HepG2 (cell line): Measurements from ENCODE around the gene SULT1E1. TPM values are rescaled to one million over a fixed set of nuclear protein-coding genes. Genes with fewer than 3 reads are reported as not detected.

ENCODE experiments used
- FLYWCH1 ChIP-seq: sonication (generic); formaldehyde crosslinking; IDR thresholded peaks from 2 replicates; pipeline ENCODE4 v1.8.1; 2023; ENCODE audit warnings: mild to moderate bottlenecking, missing genetic modification reagents
- PPARG ChIP-seq: conservative IDR thresholded peaks from 2 replicates; pipeline ENCODE4 v1.6.1; 2016; ENCODE audit warnings: missing biosample characterization, missing genetic modification reagents
- PRPF4 ChIP-seq: fragments of 200-400 bp; formaldehyde crosslinking; IDR thresholded peaks from 2 replicates; pipeline ENCODE4 v1.6.1; 2016; ENCODE audit warnings: low read length, low read depth; ENCODE audit not compliant: poor library complexity, severe bottlenecking
- RFXANK ChIP-seq: IDR thresholded peaks from 2 replicates; pipeline ENCODE4 v1.6.1; 2016
- SP140L ChIP-seq: sonication (generic); formaldehyde crosslinking; IDR thresholded peaks from 2 replicates; pipeline ENCODE4 v1.4.0; 2020; ENCODE audit warnings: missing genetic modification reagents, borderline replicate concordance
- YEATS4 ChIP-seq: sonication (generic); formaldehyde crosslinking; IDR thresholded peaks from 2 replicates; pipeline ENCODE4 v1.4.0; 2020; ENCODE audit warnings: missing genetic modification reagents, borderline replicate concordance
- ZNF274 ChIP-seq: sonication (generic); formaldehyde crosslinking; IDR thresholded peaks from 2 replicates; pipeline ENCODE4 v1.5.1; 2020; ENCODE audit warnings: mild to moderate bottlenecking, missing genetic modification reagents
- ZNF598 ChIP-seq: sonication (generic); formaldehyde crosslinking; IDR thresholded peaks from 2 replicates; pipeline ENCODE4 v1.5.1; 2020; ENCODE audit warnings: mild to moderate bottlenecking, missing genetic modification reagents, borderline replicate concordance
- ZNF747 ChIP-seq: sonication (generic); formaldehyde crosslinking; IDR thresholded peaks from 2 replicates; pipeline ENCODE4 v1.8.1; 2023; ENCODE audit warnings: missing genetic modification reagents, mild to moderate bottlenecking, borderline replicate concordance
- polyA plus RNA-seq, 8 experiments: library from polyadenylated mRNA; depleted of rRNA in 3 of 8; stranded (reverse) in 7 of 8; unstranded in 1 of 8; fragments of >200 nt; fragmentation: Illumina TruSeq in 4 of 8; extraction: Trizol in 4 of 8; gene quantifications; 2 replicates each; pipeline versions ENCODE4 v1.2.1 to v1.2.3, GENCODE V29; 2011 to 2016; ENCODE audit warnings: low read depth in 4 of 8, missing spikeins in 1 of 8, mixed read lengths in 1 of 8; ENCODE audit not compliant: insufficient read depth in 1 of 8
- total RNA-seq, 5 experiments: library from RNA; depleted of rRNA; stranded (reverse); fragments of >200 nt; fragmentation: Illumina TruSeq; extraction: Trizol; gene quantifications; 2 replicates each; pipeline ENCODE4 v1.2.3, GENCODE V29; 2016; ENCODE audit warnings: low read depth in 1 of 5
- TF ChIP-seq, protein P1 (sequence below), 2 experiments: sonication (generic) in 1 of 2; formaldehyde crosslinking in 1 of 2; IDR thresholded peaks; 2 replicates each; pipeline versions ENCODE4 v1.4.0 to v1.6.1; 2016 to 2020; ENCODE audit warnings: borderline replicate concordance in 1 of 2, low read depth in 1 of 2, mild to moderate bottlenecking in 1 of 2, missing genetic modification reagents in 1 of 2
- TF ChIP-seq, protein P2 (sequence below): sonication (generic); formaldehyde crosslinking; IDR thresholded peaks from 2 replicates; pipeline ENCODE4 v1.4.0; 2020; ENCODE audit warnings: missing genetic modification reagents
- TF ChIP-seq, protein P3 (sequence below): sonication (generic); formaldehyde crosslinking; IDR thresholded peaks from one replicate; pipeline ENCODE4 v1.5.1; 2020; ENCODE audit warnings: mild to moderate bottlenecking, missing genetic modification reagents; ENCODE audit errors: not compliant biosample characterization

Gene SULT1E1
- total and polyA plus RNA-seq, 2 of the 13 experiments (the other 11 are each of a cell fraction or from before 2014, with no cell fraction given): 1.7 to 3.9 TPM

DNA sequence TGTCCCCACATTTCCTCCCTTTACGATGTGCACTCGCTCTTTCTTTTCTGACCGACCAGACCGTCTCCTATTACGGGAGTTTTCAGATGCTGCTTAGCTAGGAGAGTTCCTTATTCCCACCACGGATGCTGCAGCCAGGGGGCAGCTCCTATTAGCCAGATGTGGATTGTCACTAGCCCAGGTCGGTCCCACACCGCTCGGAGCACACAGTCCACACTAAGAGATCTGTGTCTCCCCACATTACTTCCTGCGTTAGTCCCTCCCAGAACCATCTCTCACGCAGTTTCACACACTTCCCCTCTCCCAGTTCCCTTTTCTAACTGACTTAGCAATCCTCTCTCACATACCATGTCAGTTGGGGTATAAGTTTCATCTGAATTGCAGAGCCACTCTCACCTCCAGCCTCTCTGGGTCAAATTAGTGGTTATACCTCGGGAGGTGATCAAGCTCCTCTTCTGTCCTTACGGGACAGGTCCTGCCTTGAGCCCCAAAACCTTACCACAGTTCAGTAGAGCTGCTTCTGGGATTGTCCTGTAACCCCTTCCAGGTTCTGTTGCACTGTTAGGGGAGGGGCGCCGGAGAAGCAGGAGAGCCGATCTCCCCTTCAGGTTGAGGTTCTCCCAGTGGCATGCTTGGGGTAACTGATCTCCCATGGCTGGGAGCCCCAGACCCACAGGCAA, 28.2 kb downstream of the SULT1E1 start (continued):
- TF ChIP-seq, protein P1, sequence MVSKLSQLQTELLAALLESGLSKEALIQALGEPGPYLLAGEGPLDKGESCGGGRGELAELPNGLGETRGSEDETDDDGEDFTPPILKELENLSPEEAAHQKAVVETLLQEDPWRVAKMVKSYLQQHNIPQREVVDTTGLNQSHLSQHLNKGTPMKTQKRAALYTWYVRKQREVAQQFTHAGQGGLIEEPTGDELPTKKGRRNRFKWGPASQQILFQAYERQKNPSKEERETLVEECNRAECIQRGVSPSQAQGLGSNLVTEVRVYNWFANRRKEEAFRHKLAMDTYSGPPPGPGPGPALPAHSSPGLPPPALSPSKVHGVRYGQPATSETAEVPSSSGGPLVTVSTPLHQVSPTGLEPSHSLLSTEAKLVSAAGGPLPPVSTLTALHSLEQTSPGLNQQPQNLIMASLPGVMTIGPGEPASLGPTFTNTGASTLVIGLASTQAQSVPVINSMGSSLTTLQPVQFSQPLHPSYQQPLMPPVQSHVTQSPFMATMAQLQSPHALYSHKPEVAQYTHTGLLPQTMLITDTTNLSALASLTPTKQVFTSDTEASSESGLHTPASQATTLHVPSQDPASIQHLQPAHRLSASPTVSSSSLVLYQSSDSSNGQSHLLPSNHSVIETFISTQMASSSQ (IDR thresholded peaks at IDR 0.05; ENCODE audit: low read depth): no peak
- TF ChIP-seq, protein P1 (CRISPR knock-in tag; IDR thresholded peaks at IDR 0.05; ENCODE audit: borderline replicate concordance): no peak
- no peak for TF ChIP-seq FLYWCH1 (CRISPR knock-in tag)
- TF ChIP-seq, protein P2, sequence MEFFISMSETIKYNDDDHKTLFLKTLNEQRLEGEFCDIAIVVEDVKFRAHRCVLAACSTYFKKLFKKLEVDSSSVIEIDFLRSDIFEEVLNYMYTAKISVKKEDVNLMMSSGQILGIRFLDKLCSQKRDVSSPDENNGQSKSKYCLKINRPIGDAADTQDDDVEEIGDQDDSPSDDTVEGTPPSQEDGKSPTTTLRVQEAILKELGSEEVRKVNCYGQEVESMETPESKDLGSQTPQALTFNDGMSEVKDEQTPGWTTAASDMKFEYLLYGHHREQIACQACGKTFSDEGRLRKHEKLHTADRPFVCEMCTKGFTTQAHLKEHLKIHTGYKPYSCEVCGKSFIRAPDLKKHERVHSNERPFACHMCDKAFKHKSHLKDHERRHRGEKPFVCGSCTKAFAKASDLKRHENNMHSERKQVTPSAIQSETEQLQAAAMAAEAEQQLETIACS: no peak
- 0 out of 2 replicates have a peak, but pooled peaks have one; percentile 35 for TF ChIP-seq PPARG (CRISPR knock-in tag)
- 0 out of 2 replicates have a peak, but pooled peaks have one; percentile 36 for TF ChIP-seq ZNF747 (CRISPR knock-in tag)
- TF ChIP-seq ZNF598: peak; percentile 47; the same call in 1 of the 2 replicates
- TF ChIP-seq, protein P3, sequence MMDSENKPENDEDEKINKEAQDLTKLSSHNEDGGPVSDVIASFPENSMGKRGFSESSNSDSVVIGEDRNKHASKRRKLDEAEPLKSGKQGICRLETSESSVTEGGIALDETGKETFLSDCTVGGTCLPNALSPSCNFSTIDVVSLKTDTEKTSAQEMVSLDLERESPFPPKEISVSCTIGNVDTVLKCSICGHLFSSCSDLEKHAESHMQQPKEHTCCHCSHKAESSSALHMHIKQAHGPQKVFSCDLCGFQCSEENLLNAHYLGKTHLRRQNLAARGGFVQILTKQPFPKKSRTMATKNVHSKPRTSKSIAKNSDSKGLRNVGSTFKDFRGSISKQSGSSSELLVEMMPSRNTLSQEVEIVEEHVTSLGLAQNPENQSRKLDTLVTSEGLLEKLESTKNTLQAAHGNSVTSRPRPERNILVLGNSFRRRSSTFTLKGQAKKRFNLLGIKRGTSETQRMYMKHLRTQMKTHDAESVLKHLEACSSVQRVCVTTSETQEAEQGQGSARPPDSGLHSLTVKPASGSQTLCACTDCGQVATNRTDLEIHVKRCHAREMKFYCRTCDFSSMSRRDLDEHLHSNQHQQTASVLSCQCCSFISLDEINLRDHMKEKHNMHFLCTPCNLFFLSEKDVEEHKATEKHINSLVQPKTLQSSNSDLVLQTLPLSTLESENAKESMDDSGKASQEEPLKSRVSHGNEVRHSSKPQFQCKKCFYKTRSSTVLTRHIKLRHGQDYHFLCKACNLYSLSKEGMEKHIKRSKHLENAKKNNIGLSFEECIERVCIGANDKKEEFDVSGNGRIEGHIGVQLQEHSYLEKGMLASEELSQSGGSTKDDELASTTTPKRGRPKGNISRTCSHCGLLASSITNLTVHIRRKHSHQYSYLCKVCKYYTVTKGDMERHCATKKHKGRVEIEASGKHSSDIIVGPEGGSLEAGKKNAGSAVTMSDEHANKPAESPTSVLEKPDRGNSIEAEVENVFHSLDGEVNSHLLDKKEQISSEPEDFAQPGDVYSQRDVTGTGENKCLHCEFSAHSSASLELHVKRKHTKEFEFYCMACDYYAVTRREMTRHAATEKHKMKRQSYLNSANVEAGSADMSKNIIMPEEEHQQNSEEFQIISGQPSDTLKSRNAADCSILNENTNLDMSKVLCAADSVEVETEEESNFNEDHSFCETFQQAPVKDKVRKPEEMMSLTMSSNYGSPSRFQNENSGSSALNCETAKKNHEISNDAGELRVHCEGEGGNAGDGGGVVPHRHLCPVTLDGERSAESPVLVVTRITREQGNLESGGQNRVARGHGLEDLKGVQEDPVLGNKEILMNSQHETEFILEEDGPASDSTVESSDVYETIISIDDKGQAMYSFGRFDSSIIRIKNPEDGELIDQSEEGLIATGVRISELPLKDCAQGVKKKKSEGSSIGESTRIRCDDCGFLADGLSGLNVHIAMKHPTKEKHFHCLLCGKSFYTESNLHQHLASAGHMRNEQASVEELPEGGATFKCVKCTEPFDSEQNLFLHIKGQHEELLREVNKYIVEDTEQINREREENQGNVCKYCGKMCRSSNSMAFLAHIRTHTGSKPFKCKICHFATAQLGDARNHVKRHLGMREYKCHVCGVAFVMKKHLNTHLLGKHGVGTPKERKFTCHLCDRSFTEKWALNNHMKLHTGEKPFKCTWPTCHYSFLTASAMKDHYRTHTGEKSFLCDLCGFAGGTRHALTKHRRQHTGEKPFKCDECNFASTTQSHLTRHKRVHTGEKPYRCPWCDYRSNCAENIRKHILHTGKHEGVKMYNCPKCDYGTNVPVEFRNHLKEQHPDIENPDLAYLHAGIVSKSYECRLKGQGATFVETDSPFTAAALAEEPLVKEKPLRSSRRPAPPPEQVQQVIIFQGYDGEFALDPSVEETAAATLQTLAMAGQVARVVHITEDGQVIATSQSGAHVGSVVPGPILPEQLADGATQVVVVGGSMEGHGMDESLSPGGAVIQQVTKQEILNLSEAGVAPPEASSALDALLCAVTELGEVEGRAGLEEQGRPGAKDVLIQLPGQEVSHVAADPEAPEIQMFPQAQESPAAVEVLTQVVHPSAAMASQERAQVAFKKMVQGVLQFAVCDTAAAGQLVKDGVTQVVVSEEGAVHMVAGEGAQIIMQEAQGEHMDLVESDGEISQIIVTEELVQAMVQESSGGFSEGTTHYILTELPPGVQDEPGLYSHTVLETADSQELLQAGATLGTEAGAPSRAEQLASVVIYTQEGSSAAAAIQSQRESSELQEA (CRISPR knock-in tag): peak; percentile 53
- no peak for TF ChIP-seq SP140L
- peak; percentile 27 for TF ChIP-seq PRPF4
- TF ChIP-seq YEATS4 (CRISPR knock-in tag): peak; percentile 57; the same call in 1 of the 2 replicates
- TF ChIP-seq ZNF274 (CRISPR knock-in tag): 0 out of 2 replicates have a peak, but pooled peaks have one; percentile 47
- peak; percentile 15; the same call in 1 of the 2 replicates for TF ChIP-seq RFXANK
